Measurements from ENCODE around the gene CLSTN2.

DNA sequence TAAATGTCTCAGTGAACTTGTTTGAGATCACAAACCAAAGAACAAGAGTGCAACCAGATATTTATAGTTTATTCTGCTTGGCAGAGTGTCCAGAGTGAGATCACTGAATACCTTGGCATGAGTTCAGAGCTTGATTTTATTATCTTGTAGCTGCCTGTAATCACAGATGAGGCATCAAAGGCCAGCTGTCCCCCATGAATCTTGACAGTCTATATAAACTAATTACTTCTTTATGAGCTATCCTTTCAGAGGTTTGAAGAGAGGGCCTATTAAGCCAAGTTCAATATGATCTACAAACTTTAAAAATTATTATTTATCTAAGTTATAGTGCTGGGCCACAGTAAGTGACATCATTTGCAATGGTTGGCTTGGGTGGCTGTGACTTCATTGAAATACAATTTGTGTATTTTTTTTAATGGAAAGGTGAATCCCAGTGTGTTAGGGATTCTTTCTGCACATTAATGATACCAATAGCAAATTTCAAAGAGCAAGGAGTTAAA lies 251.5 kb downstream of the CLSTN2 start:
- TF ChIP-seq, protein P1, sequence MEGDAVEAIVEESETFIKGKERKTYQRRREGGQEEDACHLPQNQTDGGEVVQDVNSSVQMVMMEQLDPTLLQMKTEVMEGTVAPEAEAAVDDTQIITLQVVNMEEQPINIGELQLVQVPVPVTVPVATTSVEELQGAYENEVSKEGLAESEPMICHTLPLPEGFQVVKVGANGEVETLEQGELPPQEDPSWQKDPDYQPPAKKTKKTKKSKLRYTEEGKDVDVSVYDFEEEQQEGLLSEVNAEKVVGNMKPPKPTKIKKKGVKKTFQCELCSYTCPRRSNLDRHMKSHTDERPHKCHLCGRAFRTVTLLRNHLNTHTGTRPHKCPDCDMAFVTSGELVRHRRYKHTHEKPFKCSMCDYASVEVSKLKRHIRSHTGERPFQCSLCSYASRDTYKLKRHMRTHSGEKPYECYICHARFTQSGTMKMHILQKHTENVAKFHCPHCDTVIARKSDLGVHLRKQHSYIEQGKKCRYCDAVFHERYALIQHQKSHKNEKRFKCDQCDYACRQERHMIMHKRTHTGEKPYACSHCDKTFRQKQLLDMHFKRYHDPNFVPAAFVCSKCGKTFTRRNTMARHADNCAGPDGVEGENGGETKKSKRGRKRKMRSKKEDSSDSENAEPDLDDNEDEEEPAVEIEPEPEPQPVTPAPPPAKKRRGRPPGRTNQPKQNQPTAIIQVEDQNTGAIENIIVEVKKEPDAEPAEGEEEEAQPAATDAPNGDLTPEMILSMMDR (IDR thresholded peaks at IDR 0.05): no peak
- no peak for TF ChIP-seq POLR2A (IDR thresholded peaks at IDR 0.05)
